ENCODE data around the gene RFC2.

DNA sequence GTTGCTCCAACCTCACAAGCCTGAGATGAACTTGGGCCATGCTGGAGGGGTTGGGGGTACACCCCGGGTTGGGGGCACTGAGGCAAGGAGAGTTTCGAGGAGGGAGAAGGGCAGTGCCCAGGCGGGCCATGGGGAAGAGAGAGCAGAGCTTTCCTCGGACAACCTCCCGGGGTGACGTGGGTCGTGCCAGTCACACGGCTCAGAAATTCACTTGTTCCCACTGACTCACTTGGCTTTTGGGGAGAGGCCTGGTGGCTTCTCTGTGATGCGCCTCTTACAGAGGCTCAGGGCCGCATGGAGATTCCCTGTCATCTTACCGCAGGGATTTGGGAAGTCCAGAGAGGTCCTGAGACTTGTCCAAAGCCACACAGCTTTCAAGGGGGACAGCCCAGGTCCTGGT lies 41.5 kb downstream of the RFC2 start:
- TF ChIP-seq, protein P1, sequence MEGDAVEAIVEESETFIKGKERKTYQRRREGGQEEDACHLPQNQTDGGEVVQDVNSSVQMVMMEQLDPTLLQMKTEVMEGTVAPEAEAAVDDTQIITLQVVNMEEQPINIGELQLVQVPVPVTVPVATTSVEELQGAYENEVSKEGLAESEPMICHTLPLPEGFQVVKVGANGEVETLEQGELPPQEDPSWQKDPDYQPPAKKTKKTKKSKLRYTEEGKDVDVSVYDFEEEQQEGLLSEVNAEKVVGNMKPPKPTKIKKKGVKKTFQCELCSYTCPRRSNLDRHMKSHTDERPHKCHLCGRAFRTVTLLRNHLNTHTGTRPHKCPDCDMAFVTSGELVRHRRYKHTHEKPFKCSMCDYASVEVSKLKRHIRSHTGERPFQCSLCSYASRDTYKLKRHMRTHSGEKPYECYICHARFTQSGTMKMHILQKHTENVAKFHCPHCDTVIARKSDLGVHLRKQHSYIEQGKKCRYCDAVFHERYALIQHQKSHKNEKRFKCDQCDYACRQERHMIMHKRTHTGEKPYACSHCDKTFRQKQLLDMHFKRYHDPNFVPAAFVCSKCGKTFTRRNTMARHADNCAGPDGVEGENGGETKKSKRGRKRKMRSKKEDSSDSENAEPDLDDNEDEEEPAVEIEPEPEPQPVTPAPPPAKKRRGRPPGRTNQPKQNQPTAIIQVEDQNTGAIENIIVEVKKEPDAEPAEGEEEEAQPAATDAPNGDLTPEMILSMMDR (IDR thresholded peaks at IDR 0.05 in 4 of 5, conservative IDR thresholded peaks at IDR 0.05 in 1 of 5) = no peak
- TF ChIP-seq POLR2A (IDR thresholded peaks at IDR 0.05) = no peak
